Breast epithelium (tissue), 4 donors: ENCODE measurements around the gene SAMM50. TPM values are rescaled to one million over a fixed set of nuclear protein-coding genes. Genes with fewer than 3 reads are reported as not detected.
A peak's percentile ranks its signal among the peaks of the same experiment; 100 is the strongest.

Source experiments
- DNase-seq, 2 donors: peaks; one replicate each; pipeline ENCODE4 v3.0.0-alpha.2; 2019; ENCODE audit warnings: low spot score in 2 of 2
- H3K27ac ChIP-seq, 2 donors: fragments of 200-600 bp; sonication (generic) in 1 of 2; one replicate each; pipeline ENCODE4 v1.5.1; 2016 to 2019; ENCODE audit warnings: mild to moderate bottlenecking in 1 of 2
- H3K27me3 ChIP-seq, 2 donors: fragments of 200-600 bp; sonication (generic) in 1 of 2; one replicate each; pipeline versions ENCODE4 v1.5.1 to v1.6.0; 2017 to 2019; ENCODE audit warnings: control low read depth in 1 of 2, mild to moderate bottlenecking in 1 of 2
- H3K36me3 ChIP-seq: fragments of 200-600 bp; one replicate; pipeline ENCODE4 v1.5.1; 2019
- H3K4me1 ChIP-seq, 2 donors: fragments of 200-600 bp; sonication (generic); one replicate each; pipeline ENCODE4 v1.5.1; 2016 to 2019; ENCODE audit warnings: control low read depth in 1 of 2
- H3K4me3 ChIP-seq, 3 donors: fragments of 200-600 bp; sonication (generic); 1 replicate in 2 of 3; 2 replicates in 1 of 3; pipeline ENCODE4 v1.5.1; 2016 to 2019; ENCODE audit warnings: mild to moderate bottlenecking in 3 of 3, moderate library complexity in 2 of 3
- H3K9me3 ChIP-seq, 2 donors: fragments of 200-600 bp; sonication (generic) in 1 of 2; one replicate each; pipeline ENCODE4 v1.5.1; 2016 to 2019; ENCODE audit warnings: control low read depth in 1 of 2
- POLR2A ChIP-seq: fragments of 450-650 bp; IDR thresholded peaks from one replicate; pipeline ENCODE4 v1.6.1; 2016; ENCODE audit warnings: antibody characterized with exemption, mild to moderate bottlenecking, moderate library complexity
- POLR2AphosphoS5 ChIP-seq, 3 donors: sonication (generic); formaldehyde crosslinking; IDR thresholded peaks; one replicate each; pipeline ENCODE4 v1.6.1; 2017; ENCODE audit warnings: antibody characterized with exemption in 3 of 3
- intact Hi-C: fragments of 100-400 bp; cut with DNase I; formaldehyde crosslinking; loops from one replicate; pipeline ENCODE4 v1.15.1; 2023; ENCODE audit warnings: low total_unique reads
- total RNA-seq, 3 donors: library from RNA; depleted of rRNA; stranded (reverse); fragments of >200 nt; gene quantifications; one replicate each; pipeline ENCODE4 v1.1.0, GENCODE V29; 2016
- TF ChIP-seq, protein P1 (sequence below), 3 donors: fragments of 450-650 bp; IDR thresholded peaks; one replicate each; pipeline ENCODE4 v1.5.1; 2016 to 2017; ENCODE audit warnings: antibody characterized with exemption in 3 of 3, mild to moderate bottlenecking in 3 of 3, moderate library complexity in 3 of 3

The SAMM50 gene
- total RNA-seq, 3 donors from 2014 or later = 36.1 to 40.6 (median 36.4) TPM

DNA sequence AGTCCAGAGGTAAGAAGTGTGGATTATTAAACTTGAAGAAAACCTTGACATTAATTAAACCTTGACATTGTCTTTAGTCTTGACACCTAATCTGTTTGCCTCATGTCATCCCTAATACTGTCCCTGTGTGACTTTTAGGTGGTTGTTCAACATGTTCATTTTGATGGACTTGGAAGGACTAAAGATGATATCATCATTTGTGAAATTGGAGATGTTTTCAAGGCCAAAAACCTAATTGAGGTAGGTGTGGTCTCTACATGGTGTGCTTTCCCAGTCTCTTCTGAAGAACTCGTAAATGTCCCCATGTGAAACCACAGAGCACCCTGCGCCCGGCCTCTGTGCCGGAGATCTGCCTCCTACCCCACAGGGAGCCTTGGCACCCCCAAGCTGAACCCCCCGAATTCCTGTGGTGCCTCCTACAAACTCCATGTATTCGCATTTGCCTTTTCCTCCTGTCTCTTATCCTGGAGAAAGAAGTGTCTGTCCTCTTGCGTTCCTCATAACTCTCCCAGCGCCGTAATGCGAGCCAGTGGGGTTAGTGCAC, 9.1 kb downstream of the SAMM50 start:
- no peaks in the 10 kb centered on the region for H3K27me3 ChIP-seq
- H3K9me3 ChIP-seq = no peaks in the 10 kb centered on the region
- no peak overlapping the region for H3K27ac ChIP-seq
- no peak for TF ChIP-seq POLR2A
- TF ChIP-seq, protein P1, sequence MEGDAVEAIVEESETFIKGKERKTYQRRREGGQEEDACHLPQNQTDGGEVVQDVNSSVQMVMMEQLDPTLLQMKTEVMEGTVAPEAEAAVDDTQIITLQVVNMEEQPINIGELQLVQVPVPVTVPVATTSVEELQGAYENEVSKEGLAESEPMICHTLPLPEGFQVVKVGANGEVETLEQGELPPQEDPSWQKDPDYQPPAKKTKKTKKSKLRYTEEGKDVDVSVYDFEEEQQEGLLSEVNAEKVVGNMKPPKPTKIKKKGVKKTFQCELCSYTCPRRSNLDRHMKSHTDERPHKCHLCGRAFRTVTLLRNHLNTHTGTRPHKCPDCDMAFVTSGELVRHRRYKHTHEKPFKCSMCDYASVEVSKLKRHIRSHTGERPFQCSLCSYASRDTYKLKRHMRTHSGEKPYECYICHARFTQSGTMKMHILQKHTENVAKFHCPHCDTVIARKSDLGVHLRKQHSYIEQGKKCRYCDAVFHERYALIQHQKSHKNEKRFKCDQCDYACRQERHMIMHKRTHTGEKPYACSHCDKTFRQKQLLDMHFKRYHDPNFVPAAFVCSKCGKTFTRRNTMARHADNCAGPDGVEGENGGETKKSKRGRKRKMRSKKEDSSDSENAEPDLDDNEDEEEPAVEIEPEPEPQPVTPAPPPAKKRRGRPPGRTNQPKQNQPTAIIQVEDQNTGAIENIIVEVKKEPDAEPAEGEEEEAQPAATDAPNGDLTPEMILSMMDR (IDR thresholded peaks at IDR 0.05) = no peak
- no peak for TF ChIP-seq POLR2AphosphoS5 (IDR thresholded peaks at IDR 0.05)
- no peaks in the 10 kb centered on the region for H3K4me1 ChIP-seq
- no peak for DNase-seq
- intact Hi-C loops = no loop called here
- H3K4me3 ChIP-seq = no peak overlapping the region
- no peaks in the 10 kb centered on the region for H3K36me3 ChIP-seq

DNA sequence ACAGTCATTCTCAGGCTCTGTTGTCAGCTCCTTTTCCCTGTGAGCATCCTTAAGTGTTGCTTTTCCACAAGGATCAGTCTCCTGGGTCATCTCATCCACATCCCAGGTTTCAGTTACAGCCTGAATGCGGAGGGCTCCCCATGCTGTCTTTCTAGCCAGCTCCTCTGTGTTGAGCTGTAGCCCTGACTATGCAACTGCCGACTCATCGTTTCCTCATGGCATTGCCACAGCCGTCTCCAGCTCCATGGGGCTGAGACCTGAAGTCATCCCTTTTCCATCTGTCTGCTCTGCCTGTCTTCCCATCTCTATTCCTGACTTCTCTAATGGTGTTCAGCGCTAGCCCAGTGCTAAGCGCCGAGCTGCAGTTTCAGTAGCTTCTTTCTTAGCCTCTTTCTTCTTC, 11.8 kb downstream of the SAMM50 start:
- peak in 1 of 2 donors; percentile 19 for DNase-seq
- H3K4me3 ChIP-seq = no peak overlapping the region
- intact Hi-C loops = no loop called here
- H3K4me1 ChIP-seq = no peaks in the 10 kb centered on the region
- no peaks in the 10 kb centered on the region for H3K36me3 ChIP-seq
- no peak for TF ChIP-seq POLR2A
- TF ChIP-seq POLR2AphosphoS5 (IDR thresholded peaks at IDR 0.05) = no peak
- TF ChIP-seq, protein P1 (IDR thresholded peaks at IDR 0.05) = no peak
- H3K27ac ChIP-seq = no peak overlapping the region
- no peaks in the 10 kb centered on the region for H3K27me3 ChIP-seq
- H3K9me3 ChIP-seq = no peaks in the 10 kb centered on the region

DNA sequence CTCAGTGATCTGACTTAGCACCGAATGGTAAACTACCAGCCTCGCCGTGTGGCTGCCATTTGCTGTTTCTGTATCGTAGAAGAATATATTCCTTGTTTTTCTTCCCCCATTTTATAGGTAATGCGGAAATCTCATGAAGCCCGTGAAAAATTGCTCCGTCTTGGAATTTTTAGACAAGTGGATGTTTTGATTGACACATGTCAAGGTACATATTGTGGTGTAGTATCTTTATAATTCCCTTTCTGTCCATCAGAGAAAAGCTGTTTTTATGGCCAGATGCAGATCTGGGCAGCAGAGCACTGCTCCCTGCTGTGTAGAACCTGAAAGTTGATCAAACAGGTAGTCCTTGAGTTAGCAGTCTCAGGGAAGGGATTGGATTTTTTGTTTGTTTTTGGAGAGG, 13.4 kb downstream of the SAMM50 start:
- no peaks in the 10 kb centered on the region for H3K36me3 ChIP-seq
- no peak overlapping the region for H3K27ac ChIP-seq
- DNase-seq = no peak
- no peaks in the 10 kb centered on the region for H3K27me3 ChIP-seq
- H3K9me3 ChIP-seq = no peaks in the 10 kb centered on the region
- intact Hi-C loops = no loop called here
- no peaks in the 10 kb centered on the region for H3K4me1 ChIP-seq
- no peak for TF ChIP-seq POLR2AphosphoS5 (IDR thresholded peaks at IDR 0.05)
- TF ChIP-seq, protein P1 (IDR thresholded peaks at IDR 0.05) = no peak
- no peak for TF ChIP-seq POLR2A
- H3K4me3 ChIP-seq = no peak overlapping the region

DNA sequence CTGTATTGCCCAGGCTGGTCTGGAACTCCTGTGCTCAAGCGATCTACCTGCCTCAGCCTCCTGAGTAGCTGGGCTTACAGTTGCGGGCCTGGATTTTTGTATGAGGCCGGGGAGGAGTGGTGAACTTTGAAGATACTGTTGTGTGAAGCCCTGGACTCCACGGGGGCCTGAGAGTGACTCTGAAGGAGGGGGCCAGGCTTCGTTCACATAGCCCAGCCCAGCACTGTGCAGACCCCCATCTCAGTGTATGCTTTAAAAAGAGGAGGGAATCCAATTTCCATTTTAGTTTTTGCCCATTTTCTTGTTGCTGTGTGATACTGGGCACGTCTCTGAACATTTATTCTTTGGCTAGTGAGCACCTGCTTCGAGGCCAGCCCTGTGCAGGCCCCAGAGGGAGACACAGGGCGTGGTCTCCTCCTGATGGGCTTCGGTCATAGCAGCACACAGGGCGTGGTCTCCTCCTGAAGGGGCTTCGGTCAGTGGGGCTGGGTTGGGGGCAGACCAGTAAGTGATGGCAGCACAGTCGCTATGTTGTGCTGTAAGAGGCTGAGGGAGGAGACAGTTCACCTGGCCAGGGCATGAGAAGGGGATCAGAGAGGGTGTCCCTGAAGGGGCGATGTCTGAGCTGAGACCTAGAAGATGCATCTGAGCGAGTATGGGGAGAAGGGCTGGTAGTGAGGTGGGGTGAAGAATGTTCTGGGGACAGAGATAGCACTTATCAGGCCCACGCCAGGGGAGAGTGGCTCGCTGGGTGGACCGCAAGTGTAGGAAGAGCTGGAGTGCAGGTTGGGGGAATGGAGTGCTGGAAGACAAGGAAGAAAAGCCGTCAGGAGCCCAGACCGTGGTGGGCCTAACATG, 14.0 kb downstream of the SAMM50 start:
- Histone ChIP-seq H3K4me1 (no peaks in the 10 kb centered on the region), H3K36me3 (no peaks in the 10 kb centered on the region), H3K4me3 (no peak overlapping the region), H3K27ac (no peak overlapping the region), H3K9me3 (no peaks in the 10 kb centered on the region), H3K27me3 (no peaks in the 10 kb centered on the region)
- no peak for DNase-seq
- intact Hi-C loops = no loop called here
- no peak for TF ChIP-seq POLR2AphosphoS5 (IDR thresholded peaks at IDR 0.05)
- TF ChIP-seq, protein P1 (IDR thresholded peaks at IDR 0.05) = no peak

DNA sequence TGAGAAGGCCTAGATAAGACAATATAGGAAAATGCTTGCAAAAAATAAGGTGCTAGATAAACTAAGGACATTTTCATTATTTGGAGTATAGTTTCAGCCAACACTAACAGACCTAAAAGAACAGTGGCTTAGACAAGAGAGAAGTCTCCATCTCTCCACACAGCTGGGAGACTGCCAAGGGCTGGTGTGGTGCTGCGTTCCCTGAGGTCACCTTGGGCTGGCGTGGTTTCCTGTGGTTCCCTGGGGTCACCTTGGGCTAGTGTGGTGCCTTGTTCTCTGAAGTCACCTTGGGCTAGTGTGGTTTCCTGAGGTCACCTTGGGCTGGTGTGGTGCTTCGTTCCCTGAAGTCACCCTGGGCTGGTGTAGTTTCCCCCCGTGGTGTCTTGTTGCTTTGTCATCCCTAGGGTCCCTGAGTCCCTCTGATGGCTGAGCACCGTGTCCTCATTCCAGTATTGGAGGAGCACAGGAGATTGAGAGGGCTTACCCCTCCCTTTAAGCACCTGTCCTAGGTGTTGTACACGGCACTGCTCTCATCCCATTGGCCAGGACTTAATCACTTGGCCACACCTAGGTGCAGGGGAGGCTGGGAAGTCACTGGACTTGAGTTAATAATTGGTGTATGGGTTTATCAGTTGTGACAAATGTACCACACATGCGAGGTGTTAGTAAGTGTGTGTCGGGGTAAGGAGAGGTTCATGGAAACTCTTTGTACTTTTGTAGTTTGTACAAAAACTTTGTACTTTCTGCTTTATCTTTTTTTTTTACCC, 14.9 kb downstream of the SAMM50 start:
- Histone ChIP-seq H3K36me3 (peaks cover under 1% of the 10 kb centered on the region), H3K9me3 (no peaks in the 10 kb centered on the region), H3K4me3 (no peak overlapping the region), H3K27me3 (no peaks in the 10 kb centered on the region), H3K4me1 (no peaks in the 10 kb centered on the region), H3K27ac (no peak overlapping the region)
- DNase-seq = no peak
- TF ChIP-seq, protein P1 (IDR thresholded peaks at IDR 0.05) = no peak
- TF ChIP-seq POLR2AphosphoS5 (IDR thresholded peaks at IDR 0.05) (no peak), POLR2A (no peak)
- intact Hi-C loops = no loop called here
